H1 (cell line): ENCODE measurements around the gene PDLIM4. TPM values are rescaled to one million over a fixed set of nuclear protein-coding genes. Genes with fewer than 3 reads are reported as not detected.

Experiments used
- CTCF ChIA-PET: fragments of 300-600 bp; sonication (Branson Sonifier 250); formaldehyde crosslinking; loops from one replicate; lab custom pipeline; 2021; ENCODE audit not compliant: partially characterized antibody; lab: Charles Lee
- POLR2A ChIA-PET: fragments of 300-600 bp; sonication (Branson Sonifier 250); formaldehyde crosslinking; loops from one replicate; lab custom pipeline; 2021; ENCODE audit warnings: inconsistent platforms; ENCODE audit not compliant: partially characterized antibody; lab: Charles Lee
- DNase-seq, 2 experiments: peaks; one replicate each; pipeline versions ENCODE4 v3.0.0 to v3.0.0-alpha.2; 2010 to 2022; ENCODE audit warnings: low spot score in 2 of 2, low read depth in 1 of 2, mixed read lengths in 1 of 2
- FAIRE-seq: peaks from 2 replicates; lab custom pipeline; 2011; peaks lifted over from hg19 to GRCh38; lab: Jason Lieb, UNC
- H2AFZ ChIP-seq: 2 replicates; pipeline ENCODE4 v1.8.1; 2012; ENCODE audit warnings: low read length, inconsistent platforms
- H2AK5ac ChIP-seq: 2 replicates; pipeline ENCODE4 v1.6.1; 2013; ENCODE audit warnings: low read depth, low read length
- H2BK120ac ChIP-seq: replicated peaks from 2 replicates; pipeline ENCODE3; 2013; ENCODE audit warnings: low read depth, low read length, inconsistent platforms
- H2BK12ac ChIP-seq: 2 replicates; pipeline ENCODE4 v1.6.1; 2013; ENCODE audit warnings: low read depth, low read length
- H2BK15ac ChIP-seq: 2 replicates; pipeline ENCODE4 v1.6.1; 2013; ENCODE audit warnings: low read length
- H2BK20ac ChIP-seq: 2 replicates; pipeline ENCODE4 v1.6.1; 2013; ENCODE audit warnings: low read length
- H2BK5ac ChIP-seq: 2 replicates; pipeline ENCODE4 v1.6.1; 2013; ENCODE audit warnings: low read depth, low read length
- H3K14ac ChIP-seq: 2 replicates; pipeline ENCODE4 v1.6.1; 2013; ENCODE audit warnings: inconsistent platforms; ENCODE audit not compliant: insufficient read length
- H3K18ac ChIP-seq: 2 replicates; pipeline ENCODE4 v1.6.1; 2013; ENCODE audit warnings: low read length; ENCODE audit errors: extremely low read depth
- H3K23ac ChIP-seq: 2 replicates; pipeline ENCODE4 v1.6.1; 2013; ENCODE audit warnings: inconsistent platforms; ENCODE audit not compliant: insufficient read length
- H3K23me2 ChIP-seq: 2 replicates; pipeline ENCODE4 v1.6.1; 2013; ENCODE audit warnings: low read depth, low read length
- H3K27ac ChIP-seq: 2 replicates; pipeline ENCODE4 v1.6.1; 2011; ENCODE audit warnings: low read depth, low read length, inconsistent platforms
- H3K27me3 ChIP-seq, 4 experiments: replicated peaks in 1 of 4; 1 replicate in 1 of 4; 2 replicates in 3 of 4; pipeline versions ENCODE4 v1.6.1 to v1.8.1; 2011 to 2013; ENCODE audit warnings: low read length in 3 of 4, mild to moderate bottlenecking in 3 of 4, inconsistent platforms in 2 of 4, mixed read lengths in 2 of 4, moderate library complexity in 1 of 4; ENCODE audit not compliant: control insufficient read depth in 3 of 4, insufficient read depth in 3 of 4; ENCODE audit errors: extremely low read depth in 1 of 4
- H3K36me3 ChIP-seq, 4 experiments: 2 replicates each; pipeline versions ENCODE4 v1.6.1 to v1.8.1; 2011 to 2013; ENCODE audit warnings: mild to moderate bottlenecking in 4 of 4, low read length in 3 of 4, moderate library complexity in 2 of 4, control low read depth in 1 of 4, inconsistent platforms in 1 of 4; ENCODE audit not compliant: insufficient read depth in 4 of 4, control insufficient read depth in 2 of 4
- H3K4ac ChIP-seq: replicated peaks from 2 replicates; pipeline ENCODE3; 2013; ENCODE audit warnings: low read length, low read depth, mixed read lengths, inconsistent platforms; ENCODE audit not compliant: insufficient read length
- H3K4me1 ChIP-seq, 4 experiments: replicated peaks in 1 of 4; 1 replicate in 1 of 4; 2 replicates in 3 of 4; pipeline versions ENCODE4 v1.6.1 to v1.8.1; 2011 to 2013; ENCODE audit warnings: low read length in 3 of 4, inconsistent platforms in 2 of 4, mixed read lengths in 1 of 4; ENCODE audit not compliant: insufficient read depth in 4 of 4, control insufficient read depth in 3 of 4
- H3K4me2 ChIP-seq, 2 experiments: 2 replicates each; pipeline versions ENCODE4 v1.6.1 to v1.8.1; 2011 to 2013; ENCODE audit warnings: low read depth in 2 of 2, low read length in 2 of 2, control low read depth in 1 of 2, inconsistent platforms in 1 of 2, mild to moderate bottlenecking in 1 of 2; ENCODE audit not compliant: insufficient read depth in 1 of 2
- H3K4me3 ChIP-seq, 4 experiments: fragments of 200-600, 300-600 bp in 1 of 4; sonication (generic), shearing (Covaris generic), sonication (Bioruptor Twin) in 1 of 4; 2 replicates each; pipeline versions ENCODE4 v1.5.1 to v1.8.1; 2011 to 2016; ENCODE audit warnings: low read length in 4 of 4, low read depth in 3 of 4, control low read depth in 2 of 4, inconsistent platforms in 2 of 4, mild to moderate bottlenecking in 2 of 4, mixed read lengths in 1 of 4, moderate library complexity in 1 of 4; ENCODE audit not compliant: insufficient read depth in 2 of 4; ENCODE audit errors: extremely low read depth in 1 of 4
- H3K56ac ChIP-seq: replicated peaks from 2 replicates; pipeline ENCODE3; 2013; ENCODE audit warnings: low read depth, mild to moderate bottlenecking, mixed read lengths, low read length, inconsistent platforms; ENCODE audit not compliant: insufficient read length
- H3K79me1 ChIP-seq: 2 replicates; pipeline ENCODE4 v1.6.1; 2013; ENCODE audit warnings: low read depth, low read length, control low read depth
- H3K79me2 ChIP-seq, 2 experiments: 2 replicates each; pipeline versions ENCODE4 v1.6.1 to v1.8.1; 2012 to 2013; ENCODE audit warnings: low read length in 2 of 2, mild to moderate bottlenecking in 2 of 2, inconsistent platforms in 1 of 2; ENCODE audit not compliant: insufficient read depth in 2 of 2, control insufficient read depth in 1 of 2
- H3K9ac ChIP-seq, 4 experiments: replicated peaks in 1 of 4; 1 replicate in 1 of 4; 2 replicates in 3 of 4; pipeline versions ENCODE4 v1.6.1 to v1.8.1; 2011 to 2013; ENCODE audit warnings: low read depth in 3 of 4, low read length in 3 of 4, control low read depth in 2 of 4, mild to moderate bottlenecking in 2 of 4, moderate library complexity in 2 of 4, inconsistent platforms in 1 of 4; ENCODE audit errors: extremely low read depth in 1 of 4
- H3K9me3 ChIP-seq, 2 experiments: 2 replicates each; pipeline versions ENCODE4 v1.6.1 to v1.8.1; 2012 to 2013; ENCODE audit warnings: mild to moderate bottlenecking in 2 of 2, moderate library complexity in 2 of 2, control low read depth in 1 of 2, inconsistent platforms in 1 of 2, low read depth in 1 of 2, low read length in 1 of 2, mixed read lengths in 1 of 2; ENCODE audit not compliant: insufficient read depth in 2 of 2
- H4K20me1 ChIP-seq, 2 experiments: replicated peaks in 1 of 2; 2 replicates each; pipeline versions ENCODE3 to v1.8.1; 2011 to 2013; ENCODE audit warnings: inconsistent platforms in 2 of 2, low read length in 2 of 2, mild to moderate bottlenecking in 1 of 2; ENCODE audit not compliant: insufficient read depth in 2 of 2, control insufficient read depth in 1 of 2
- H4K5ac ChIP-seq: 2 replicates; pipeline ENCODE4 v1.6.1; 2013; ENCODE audit warnings: low read length, low read depth, mixed read lengths, inconsistent platforms; ENCODE audit not compliant: insufficient read length
- H4K8ac ChIP-seq: 2 replicates; pipeline ENCODE4 v1.8.0; 2013; ENCODE audit warnings: mild to moderate bottlenecking, moderate library complexity, low read length, inconsistent platforms; ENCODE audit not compliant: insufficient read depth; ENCODE audit errors: extremely low read depth
- H4K91ac ChIP-seq: replicated peaks from 2 replicates; pipeline ENCODE3; 2013; ENCODE audit warnings: low read length, mixed read lengths, inconsistent platforms; ENCODE audit not compliant: insufficient read length
- BACH1 ChIP-seq: IDR thresholded peaks from 2 replicates; pipeline ENCODE4 v1.6.1; 2012; ENCODE audit warnings: low read length, improper control_type of control experiment
- BCL11A ChIP-seq, 2 experiments: IDR thresholded peaks; one replicate each; pipeline ENCODE4 v1.6.1; 2011; ENCODE audit warnings: low read depth in 2 of 2, low read length in 2 of 2, mild to moderate bottlenecking in 2 of 2
- EP300 ChIP-seq, 2 experiments: IDR thresholded peaks; 1 replicate in 1 of 2; 2 replicates in 1 of 2; pipeline ENCODE4 v1.6.1; 2011 to 2012; ENCODE audit warnings: low read depth in 2 of 2, low read length in 2 of 2, mild to moderate bottlenecking in 2 of 2, borderline replicate concordance in 1 of 2, inconsistent platforms in 1 of 2, moderate library complexity in 1 of 2
- KDM5A ChIP-seq: fragments of 200-600 bp; IDR thresholded peaks from 2 replicates; pipeline ENCODE4 v1.7.1; 2012; ENCODE audit warnings: mild to moderate bottlenecking, low read length, inconsistent platforms, mixed read lengths
- RXRA ChIP-seq: IDR thresholded peaks from 2 replicates; pipeline ENCODE4 v1.6.1; 2011; ENCODE audit warnings: low read depth, mild to moderate bottlenecking, low read length, moderate library complexity; ENCODE audit not compliant: insufficient read depth
- SUZ12 ChIP-seq: fragments of 200-600 bp; sonication (generic); IDR thresholded peaks from 2 replicates; pipeline ENCODE4 v1.6.1; 2012; ENCODE audit warnings: mild to moderate bottlenecking, inconsistent platforms, low read length, moderate library complexity, mixed read lengths
- polyA plus RNA-seq, 7 experiments: library from polyadenylated mRNA; depleted of rRNA in 3 of 7; stranded (reverse) in 5 of 7; unstranded in 2 of 7; fragments of >200 nt in 5 of 7; fragments of 200-250 nt in 2 of 7; gene quantifications; 1 replicate in 5 of 7; 2 replicates in 1 of 7; 4 replicates in 1 of 7; pipeline versions ENCODE4 v1.2.1 to v1.2.3, GENCODE V29; 2011 to 2013; ENCODE audit warnings: missing spikeins in 2 of 7, mixed read lengths in 2 of 7
- total RNA-seq: library from RNA; stranded (reverse); fragmentation: NEBNext Ultra II Directional; extraction: Animal tissue kit (Norgen Biotek cat#: 25700); gene quantifications from 2 replicates; pipeline ENCODE4 v1.2.1, GENCODE V29; 2021
- TF ChIP-seq, protein P1 (sequence below): IDR thresholded peaks from 2 replicates; pipeline ENCODE4 v1.6.1; 2011; ENCODE audit warnings: low read depth, mild to moderate bottlenecking, low read length; ENCODE audit not compliant: insufficient read depth
- TF ChIP-seq, protein P2 (sequence below): IDR thresholded peaks from 2 replicates; pipeline ENCODE4 v1.6.1; 2012; ENCODE audit warnings: inconsistent platforms

Gene PDLIM4
- total and polyA plus RNA-seq, 2 of the 8 experiments (the other 6 are each of a cell fraction or from before 2014, with no cell fraction given): 10.7 to 29.1 TPM

- H3K79me2 ChIP-seq: no peaks in the 10 kb centered on the region
- H2BK15ac ChIP-seq: no peak overlapping the region
- H2BK12ac ChIP-seq: no peak overlapping the region
- H2BK5ac ChIP-seq: no peak overlapping the region
- H3K9me3 ChIP-seq: peaks cover 0 to 13% of the 10 kb centered on the region in 2 experiments; a peak in 1 of 4 replicates
- H4K20me1 ChIP-seq: peaks cover 0 to 2% of the 10 kb centered on the region in 2 experiments
- no peak overlapping the region for H3K4ac ChIP-seq
- H2BK20ac ChIP-seq: no peak overlapping the region
- no peak for DNase-seq
- H3K9ac ChIP-seq: no peak overlapping the region
- no peaks in the 10 kb centered on the region for H3K36me3 ChIP-seq
- no peak overlapping the region for H2AK5ac ChIP-seq
- H3K27me3 ChIP-seq: no peaks in the 10 kb centered on the region
- CTCF ChIA-PET: interaction anchor here (1.7 to 5.9 kb wide), 15 partner anchors 10 to 261 kb away, joined by 4 to 96 read pairs (median 25); partner anchors contain the start of genes P4HA2, PDLIM4 and SLC22A4
- no peak overlapping the region for H3K4me2 ChIP-seq
- H3K23ac ChIP-seq: no peak overlapping the region
- no peak overlapping the region for H3K18ac ChIP-seq
- no peak overlapping the region for H2AFZ ChIP-seq
- H4K5ac ChIP-seq: no peak overlapping the region
- H2BK120ac ChIP-seq: no peak overlapping the region
- no peak overlapping the region for H4K91ac ChIP-seq
- no peaks in the 10 kb centered on the region for H3K79me1 ChIP-seq
- no peaks in the 10 kb centered on the region for H3K4me1 ChIP-seq
- H3K56ac ChIP-seq: no peak overlapping the region
- no peak overlapping the region; the same call in 1 of the 2 replicates for H4K8ac ChIP-seq
- no peaks in the 10 kb centered on the region for H3K23me2 ChIP-seq
- FAIRE-seq: no peak
- no peak for TF ChIP-seq EP300 (IDR thresholded peaks at IDR 0.05; ENCODE audit: borderline replicate concordance in 1 of 2, low read depth in 2 of 2, low read length in 2 of 2)
- no peak for TF ChIP-seq BCL11A (IDR thresholded peaks at IDR 0.05; ENCODE audit: low read depth in 2 of 2, low read length in 2 of 2)
- TF ChIP-seq, protein P1, sequence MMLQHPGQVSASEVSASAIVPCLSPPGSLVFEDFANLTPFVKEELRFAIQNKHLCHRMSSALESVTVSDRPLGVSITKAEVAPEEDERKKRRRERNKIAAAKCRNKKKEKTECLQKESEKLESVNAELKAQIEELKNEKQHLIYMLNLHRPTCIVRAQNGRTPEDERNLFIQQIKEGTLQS: no peak
- TF ChIP-seq, protein P2, sequence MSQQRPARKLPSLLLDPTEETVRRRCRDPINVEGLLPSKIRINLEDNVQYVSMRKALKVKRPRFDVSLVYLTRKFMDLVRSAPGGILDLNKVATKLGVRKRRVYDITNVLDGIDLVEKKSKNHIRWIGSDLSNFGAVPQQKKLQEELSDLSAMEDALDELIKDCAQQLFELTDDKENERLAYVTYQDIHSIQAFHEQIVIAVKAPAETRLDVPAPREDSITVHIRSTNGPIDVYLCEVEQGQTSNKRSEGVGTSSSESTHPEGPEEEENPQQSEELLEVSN: no peak
- no peak for TF ChIP-seq KDM5A
- no peak for TF ChIP-seq BACH1
- TF ChIP-seq SUZ12: no peak
- no peak for TF ChIP-seq RXRA
- TF ChIP-seq, all 59 proteins: peak for 0
- POLR2A ChIA-PET: interaction anchor here (1.2 to 2.4 kb wide), 3 partner anchors 10 to 12 kb away, joined by 3 to 11 read pairs (median 3); partner anchors contain the start of gene P4HA2
- Histone ChIP-seq H3K27ac (no peak overlapping the region), H3K14ac (no peak overlapping the region), H3K4me3 (no peak overlapping the region)
Observed at GRCh38 chr5:132239776-132240175, 17.7 kb upstream of the PDLIM4 start.
